HEK293T (cell line): ENCODE measurements around the gene SH3BP2.

ENCODE experiments used
- CTCF ChIA-PET: fragments of 350-600 bp; formaldehyde crosslinking; extraction: SDS; loops from one replicate; lab custom pipeline; 2021; ENCODE audit warnings: antibody characterized with exemption, inconsistent platforms; lab: Yijun Ruan, JAX
- POLR2A ChIA-PET: fragments of 350-600 bp; formaldehyde crosslinking; extraction: SDS; loops from one replicate; lab custom pipeline; 2020; ENCODE audit warnings: antibody characterized with exemption, inconsistent platforms; lab: Yijun Ruan, JAX
- DNase-seq: peaks from one replicate; pipeline ENCODE4 v3.0.0; 2012; ENCODE audit warnings: mixed read lengths; ENCODE audit errors: extremely low spot score
- ARNT ChIP-seq: fragments of 450-650 bp; IDR thresholded peaks from 2 replicates; pipeline ENCODE4 v1.6.1; 2017; ENCODE audit warnings: mild to moderate bottlenecking
- BHLHE40 ChIP-seq: fragments of 450-650 bp; IDR thresholded peaks from 2 replicates; pipeline ENCODE4 v1.6.1; 2016; ENCODE audit warnings: mild to moderate bottlenecking, moderate library complexity, borderline replicate concordance
- CTBP1 ChIP-seq: fragments of 450-650 bp; IDR thresholded peaks from 2 replicates; pipeline ENCODE4 v1.6.1; 2016; ENCODE audit warnings: borderline replicate concordance
- ELF4 ChIP-seq: fragments of 450-650 bp; IDR thresholded peaks from 2 replicates; pipeline ENCODE4 v1.6.1; 2017; ENCODE audit warnings: antibody characterized with exemption
- FOXA1 ChIP-seq: fragments of 450-650 bp; IDR thresholded peaks from 2 replicates; pipeline ENCODE4 v1.6.1; 2016; ENCODE audit warnings: mild to moderate bottlenecking
- FOXK2 ChIP-seq: fragments of 450-650 bp; IDR thresholded peaks from 2 replicates; pipeline ENCODE4 v1.6.1; 2016; ENCODE audit warnings: mild to moderate bottlenecking
- FOXM1 ChIP-seq: fragments of 450-650 bp; IDR thresholded peaks from 2 replicates; pipeline ENCODE4 v1.6.1; 2017; ENCODE audit warnings: mild to moderate bottlenecking, borderline replicate concordance
- HDGF ChIP-seq: fragments of 450-650 bp; IDR thresholded peaks from 2 replicates; pipeline ENCODE4 v1.6.1; 2017; ENCODE audit warnings: antibody characterized with exemption, borderline replicate concordance
- L3MBTL2 ChIP-seq: fragments of 450-650 bp; conservative IDR thresholded peaks from 2 replicates; pipeline ENCODE4 v1.6.1; 2016; ENCODE audit warnings: mild to moderate bottlenecking
- LEF1 ChIP-seq: fragments of 450-650 bp; IDR thresholded peaks from 2 replicates; pipeline ENCODE4 v1.6.1; 2017; ENCODE audit warnings: mild to moderate bottlenecking, borderline replicate concordance
- NFRKB ChIP-seq: fragments of 450-650 bp; IDR thresholded peaks from 2 replicates; pipeline ENCODE4 v1.6.1; 2016; ENCODE audit warnings: mild to moderate bottlenecking, moderate library complexity
- SP1 ChIP-seq: fragments of 450-650 bp; IDR thresholded peaks from 2 replicates; pipeline ENCODE4 v1.6.1; 2017
- SUZ12 ChIP-seq: fragments of 450-650 bp; IDR thresholded peaks from 2 replicates; pipeline ENCODE4 v1.6.1; 2016; ENCODE audit warnings: mild to moderate bottlenecking
- TARDBP ChIP-seq: fragments of 450-650 bp; IDR thresholded peaks from 2 replicates; pipeline ENCODE4 v1.6.1; 2016
- ZNF384 ChIP-seq: fragments of 450-650 bp; IDR thresholded peaks from 2 replicates; pipeline ENCODE4 v1.6.1; 2016
- TF ChIP-seq, protein P1 (sequence below): fragments of 450-650 bp; IDR thresholded peaks from 2 replicates; pipeline ENCODE4 v1.6.1; 2016

The SH3BP2 gene

DNA sequence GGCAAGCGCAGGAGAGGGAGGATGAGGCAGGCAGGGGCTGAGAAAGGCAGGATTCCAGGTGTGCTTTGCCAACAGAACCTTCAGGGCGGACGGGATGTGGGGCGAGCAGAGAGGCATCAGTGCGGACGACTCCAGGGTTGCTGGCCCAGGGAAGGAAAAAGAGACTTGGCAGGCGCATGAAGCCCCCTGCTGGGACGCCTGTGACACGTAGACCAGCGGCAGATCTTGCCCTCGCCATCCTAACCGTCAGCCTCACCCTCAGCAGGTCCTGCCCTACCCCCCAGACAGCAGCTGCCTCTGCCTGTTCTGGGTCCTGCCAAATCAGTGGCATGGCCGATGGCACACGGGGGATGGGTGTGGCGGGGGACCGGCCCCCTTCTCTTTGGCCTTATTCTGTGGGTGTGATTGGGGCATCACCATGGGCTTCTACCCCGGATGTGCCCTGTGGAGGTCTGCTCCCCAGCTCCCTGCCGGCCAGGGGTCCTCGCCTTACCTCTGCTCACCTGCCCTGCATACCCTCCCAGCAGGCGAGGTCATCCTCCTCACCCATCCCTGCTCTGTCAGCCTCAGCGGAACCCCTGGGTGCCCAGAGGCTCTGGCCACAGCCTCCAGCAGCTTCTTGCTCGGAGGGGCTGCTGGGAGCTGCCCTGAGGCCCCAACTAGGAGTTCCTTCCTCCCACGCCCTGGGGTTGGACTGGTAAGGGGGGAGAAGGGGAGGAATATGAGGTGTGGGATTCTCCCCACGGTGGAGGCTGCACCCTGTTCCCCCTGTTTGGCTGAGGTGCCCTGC is 2.9 kb upstream of the SH3BP2 start:
- TF ChIP-seq LEF1 (no peak), SP1 (no peak), FOXM1 (no peak), FOXK2 (no peak), HDGF (no peak), ZNF384 (no peak), SUZ12 (no peak), CTBP1 (no peak), BHLHE40 (no peak), TARDBP (no peak), L3MBTL2 (no peak), ARNT (no peak), ELF4 (no peak), FOXA1 (no peak), NFRKB (no peak)
- POLR2A ChIA-PET = interaction anchor here (0.7 kb wide), 1 partner anchor 9 kb away, joined by 3 read pairs; no protein-coding TSS in a partner anchor
- CTCF ChIA-PET = no interaction called here
- DNase-seq = no peak

DNA sequence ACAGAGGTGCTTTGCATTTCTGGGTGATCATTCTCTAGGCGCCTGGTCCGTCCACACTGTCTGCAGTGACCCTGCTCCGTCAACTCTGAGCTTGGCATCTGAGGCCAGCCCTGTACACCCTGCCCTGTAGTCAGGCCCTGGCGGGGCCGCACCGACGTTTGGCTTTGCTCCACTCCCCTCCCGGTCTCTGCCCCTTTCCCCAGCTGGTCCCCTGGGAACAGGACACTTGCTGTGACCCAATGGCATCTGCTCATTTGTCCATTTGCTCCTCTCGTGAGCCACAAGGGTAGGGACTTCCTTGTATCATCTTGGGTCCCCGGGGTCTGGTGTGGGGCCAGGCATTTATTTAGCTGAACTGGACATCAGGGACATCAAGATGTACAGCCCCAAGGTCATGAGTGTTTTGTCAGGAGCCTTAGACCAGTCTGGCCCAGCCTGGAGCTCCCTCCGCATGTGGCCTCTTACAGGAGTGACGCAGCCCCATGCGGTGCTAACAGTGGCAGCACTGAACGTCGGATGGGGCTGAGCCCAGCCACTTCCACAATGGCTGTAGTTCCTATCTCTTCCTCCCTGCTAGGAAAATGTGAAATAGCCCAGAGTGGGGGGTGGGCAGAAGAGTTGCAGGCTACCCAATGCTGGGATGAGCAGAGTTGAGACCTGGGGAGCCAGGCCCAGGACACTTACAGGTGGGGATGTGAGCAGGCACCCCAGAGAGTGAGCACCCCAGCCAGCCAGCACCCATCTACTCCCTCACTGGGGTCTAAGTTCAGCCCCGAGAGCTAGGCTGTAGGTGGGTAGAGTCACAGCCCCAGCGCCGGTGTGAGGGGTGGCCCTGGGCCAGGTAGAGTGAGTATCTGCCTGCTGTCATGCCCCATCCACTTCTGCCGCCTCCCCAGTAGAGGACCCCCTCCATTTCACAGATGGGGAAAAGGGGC is 2.0 kb upstream of the SH3BP2 start:
- TF ChIP-seq, protein P1, sequence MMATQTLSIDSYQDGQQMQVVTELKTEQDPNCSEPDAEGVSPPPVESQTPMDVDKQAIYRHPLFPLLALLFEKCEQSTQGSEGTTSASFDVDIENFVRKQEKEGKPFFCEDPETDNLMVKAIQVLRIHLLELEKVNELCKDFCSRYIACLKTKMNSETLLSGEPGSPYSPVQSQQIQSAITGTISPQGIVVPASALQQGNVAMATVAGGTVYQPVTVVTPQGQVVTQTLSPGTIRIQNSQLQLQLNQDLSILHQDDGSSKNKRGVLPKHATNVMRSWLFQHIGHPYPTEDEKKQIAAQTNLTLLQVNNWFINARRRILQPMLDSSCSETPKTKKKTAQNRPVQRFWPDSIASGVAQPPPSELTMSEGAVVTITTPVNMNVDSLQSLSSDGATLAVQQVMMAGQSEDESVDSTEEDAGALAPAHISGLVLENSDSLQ = no peak
- TF ChIP-seq SUZ12 (no peak), FOXM1 (no peak), FOXK2 (no peak), ZNF384 (no peak), ARNT (no peak), TARDBP (no peak), BHLHE40 (no peak), HDGF (no peak), FOXA1 (no peak), L3MBTL2 (no peak), ELF4 (no peak), SP1 (no peak), NFRKB (no peak), CTBP1 (no peak), LEF1 (no peak)
- no peak for DNase-seq
- POLR2A ChIA-PET = interaction anchor here (0.7 kb wide), 1 partner anchor 10 kb away, joined by 3 read pairs; no protein-coding TSS in a partner anchor
- CTCF ChIA-PET = no interaction called here

DNA sequence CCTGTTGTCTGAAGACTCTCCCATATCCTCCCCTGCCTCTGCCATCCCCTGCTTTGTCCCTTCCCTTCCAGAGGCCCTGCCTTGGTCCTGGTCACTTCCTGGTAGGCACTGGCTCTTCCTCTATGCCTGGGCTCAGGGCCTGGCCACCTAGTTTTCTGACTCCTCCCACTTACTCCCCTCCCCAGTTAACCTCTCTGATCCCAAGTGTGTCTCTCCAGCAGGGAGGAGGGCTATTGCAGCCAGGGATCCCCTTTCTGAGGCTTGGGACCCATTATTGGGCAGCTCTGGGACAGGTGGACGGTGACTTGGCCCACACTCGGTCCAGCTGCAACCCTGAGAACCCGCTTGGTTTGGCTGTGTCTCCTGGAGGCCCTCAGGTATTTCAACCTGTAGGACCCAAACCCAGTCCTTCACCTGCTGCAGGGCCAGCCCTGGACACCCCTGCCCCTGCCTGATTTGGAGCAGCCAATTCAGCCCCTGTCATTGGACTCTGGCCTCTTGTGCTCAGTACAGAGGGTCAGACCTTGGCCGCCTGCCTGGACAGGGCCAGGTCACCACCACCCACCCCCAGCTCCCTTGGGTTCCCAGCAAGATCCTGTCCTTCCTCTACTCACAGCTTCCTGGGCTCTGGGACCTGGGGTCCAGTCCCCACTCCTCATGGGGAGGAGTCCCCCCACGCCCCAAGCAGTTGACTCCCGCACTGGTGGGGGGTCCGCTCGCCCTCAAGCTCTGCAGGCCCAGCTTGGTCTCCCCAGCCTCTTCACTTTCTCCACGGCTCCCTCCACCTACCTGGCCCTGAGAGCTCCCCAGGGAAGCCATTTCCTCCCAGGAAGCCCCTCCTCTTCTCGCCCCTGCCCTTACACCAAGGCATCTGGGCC is 1.1 kb upstream of the SH3BP2 start:
- ChIA-PET CTCF (no interaction called here), POLR2A (no interaction called here)
- no peak for DNase-seq
- TF ChIP-seq ARNT (no peak), L3MBTL2 (no peak), LEF1 (no peak), NFRKB (no peak), ELF4 (no peak), FOXA1 (no peak), FOXM1 (no peak), SP1 (no peak), CTBP1 (no peak), ZNF384 (no peak), FOXK2 (no peak), HDGF (no peak), SUZ12 (no peak), TARDBP (no peak), BHLHE40 (no peak)
- TF ChIP-seq, protein P1 = no peak

DNA sequence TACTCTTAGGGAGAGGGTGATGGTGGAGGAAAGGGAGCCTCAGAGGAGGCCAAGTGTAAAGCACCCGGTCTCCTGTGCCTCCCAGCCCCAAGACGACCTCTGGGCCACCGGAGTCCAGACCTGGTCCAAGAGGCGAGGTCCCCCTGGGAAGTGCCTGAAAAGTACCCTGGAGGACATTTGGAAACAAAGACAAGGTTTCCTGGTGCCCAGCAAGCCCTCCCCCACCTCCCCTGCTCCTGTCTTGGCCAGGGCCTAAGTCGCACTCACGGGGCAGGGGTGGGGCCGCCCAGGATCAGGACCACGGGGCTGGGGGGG is 532 bp upstream of the SH3BP2 start:
- CTCF ChIA-PET = no interaction called here
- TF ChIP-seq FOXM1 (no peak), SP1 (no peak), CTBP1 (no peak), LEF1 (no peak), FOXK2 (no peak), FOXA1 (no peak), L3MBTL2 (no peak), BHLHE40 (no peak), SUZ12 (no peak), HDGF (no peak), NFRKB (no peak), TARDBP (no peak), ZNF384 (no peak), ARNT (no peak), ELF4 (no peak)
- TF ChIP-seq, protein P1 = no peak
- POLR2A ChIA-PET = no interaction called here
- no peak for DNase-seq
